Measurements from ENCODE around the gene ZSCAN5A.

The ZSCAN5A gene

DNA sequence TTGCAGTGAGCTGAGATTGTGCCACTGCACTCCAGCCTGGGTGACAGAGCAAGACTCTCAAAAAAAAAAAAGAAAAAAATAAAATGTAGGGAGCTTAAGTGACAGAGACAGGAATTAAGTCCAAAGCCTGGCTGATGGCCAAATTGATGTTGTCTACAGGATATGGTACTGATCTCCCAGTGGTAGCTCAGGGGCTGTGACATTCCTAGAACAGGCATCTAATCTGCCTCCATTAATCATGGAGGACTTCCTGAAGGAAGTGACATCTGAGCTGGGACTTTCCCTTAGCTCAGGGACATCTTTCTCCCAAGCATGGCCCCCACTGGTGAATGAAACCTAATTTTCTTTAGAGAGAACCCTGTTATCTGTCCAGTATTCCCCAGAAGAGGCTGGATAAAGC, 53.5 kb downstream of the ZSCAN5A start:
- ChIA-PET CTCF (interaction anchor here (0.6 to 1.9 kb wide), 5 partner anchors 8 to 194 kb away, joined by 3 to 16 read pairs (median 4); no protein-coding TSS in a partner anchor), POLR2A (interaction anchor here (0.6 kb wide), 1 partner anchor 45 kb away, joined by 3 read pairs; no protein-coding TSS in a partner anchor)

DNA sequence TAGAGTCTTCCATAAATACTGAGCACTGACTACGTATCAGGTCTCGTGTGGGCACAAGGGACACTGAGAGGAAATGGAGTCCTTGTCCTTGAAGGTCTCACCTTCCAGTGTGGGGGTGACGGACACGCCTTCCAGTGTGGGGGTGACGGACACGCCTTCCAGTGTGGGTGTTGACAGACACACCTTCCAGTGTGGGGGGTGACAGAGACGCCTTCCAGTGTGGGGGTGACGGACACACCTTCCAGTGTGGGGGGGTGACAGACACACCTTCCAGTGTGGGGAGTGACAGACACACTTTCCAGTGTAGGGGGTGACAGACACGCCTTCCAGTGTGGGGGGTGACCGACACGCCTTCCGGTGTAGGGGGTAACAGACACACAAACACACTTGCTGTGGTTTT, 56.4 kb downstream of the ZSCAN5A start:
- CTCF ChIA-PET, result interaction anchor here (0.6 kb wide), 1 partner anchor 491 kb away, joined by 3 read pairs; no protein-coding TSS in a partner anchor
- no peaks in the 10 kb centered on the region; a peak in 1 of 3 replicates for H3K36me3 ChIP-seq (ENCODE audit: control insufficient read depth in 2 of 2, insufficient read depth in 1 of 2, low read length in 2 of 2)
- TF ChIP-seq EGR2 (tag by site-specific recombination; IDR thresholded peaks at IDR 0.05; ENCODE audit: low read depth) (peak; percentile 46; the same call in 1 of the 2 replicates), ZNF610 (tag by site-specific recombination; IDR thresholded peaks at IDR 0.05; ENCODE audit: borderline replicate concordance) (no peak)
- POLR2A ChIA-PET, result no interaction called here
- no peaks in the 10 kb centered on the region for H3K4me1 ChIP-seq (ENCODE audit: control insufficient read depth, insufficient read depth, low read length)
- no peak overlapping the region for H3K4me3 ChIP-seq (ENCODE audit: low read depth, low read length)
- no peak overlapping the region for H3K27ac ChIP-seq (ENCODE audit: extremely low read depth, low read depth, low read length)
- no peaks in the 10 kb centered on the region for H3K9me3 ChIP-seq (ENCODE audit: control insufficient read depth, insufficient read depth, low read depth, low read length)

More for the DNA sequence above, 53.5 kb downstream of the ZSCAN5A start:
- no peaks in the 10 kb centered on the region; a peak in 1 of 3 replicates for H3K36me3 ChIP-seq (ENCODE audit: control insufficient read depth in 2 of 2, insufficient read depth in 1 of 2, low read length in 2 of 2)
- no peak overlapping the region for H3K27ac ChIP-seq (ENCODE audit: extremely low read depth, low read depth, low read length)
- no peaks in the 10 kb centered on the region for H3K4me1 ChIP-seq (ENCODE audit: control insufficient read depth, insufficient read depth, low read length)
- no peak for TF ChIP-seq ZNF843 (tag by site-specific recombination; IDR thresholded peaks at IDR 0.05)
- H3K9me3 ChIP-seq (ENCODE audit: control insufficient read depth, insufficient read depth, low read depth, low read length), result no peaks in the 10 kb centered on the region
- H3K4me3 ChIP-seq (ENCODE audit: low read depth, low read length), result no peak overlapping the region

DNA sequence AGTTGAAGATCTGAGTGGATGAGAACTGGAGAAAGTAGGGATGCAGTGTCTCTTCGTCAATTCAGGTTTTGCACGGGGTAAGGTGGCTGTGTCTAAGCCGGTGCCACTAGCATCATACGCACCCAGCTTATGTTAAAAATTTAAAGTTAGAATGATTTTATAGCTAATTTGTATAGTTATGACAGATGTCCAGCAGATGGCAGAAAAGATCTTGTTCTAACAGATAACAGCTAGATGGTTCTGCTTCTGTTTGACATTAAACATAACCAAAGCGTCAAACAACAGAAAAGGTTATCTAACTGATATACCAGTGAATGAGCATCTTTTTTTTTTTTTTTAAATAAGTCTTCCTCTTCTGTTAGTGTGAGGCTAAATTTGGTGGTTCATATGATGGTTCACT, 60.9 kb downstream of the ZSCAN5A start:
- ChIA-PET CTCF (interaction anchor here (0.6 to 6.1 kb wide), 48 partner anchors 7 to 845 kb away, joined by 3 to 118 read pairs (median 6); partner anchors contain the start of genes EDDM13 and ZSCAN5A), POLR2A (interaction anchor here (0.7 to 1.4 kb wide), 5 partner anchors 12 to 173 kb away, joined by 3 to 6 read pairs (median 5); no protein-coding TSS in a partner anchor)
- Histone ChIP-seq H3K4me3 (ENCODE audit: low read depth, low read length) (no peak overlapping the region), H3K27ac (ENCODE audit: extremely low read depth, low read depth, low read length) (no peak overlapping the region), H3K4me1 (ENCODE audit: control insufficient read depth, insufficient read depth, low read length) (no peaks in the 10 kb centered on the region), H3K36me3 (ENCODE audit: control insufficient read depth in 2 of 2, insufficient read depth in 1 of 2, low read length in 2 of 2) (no peaks in the 10 kb centered on the region), H3K9me3 (ENCODE audit: control insufficient read depth, insufficient read depth, low read depth, low read length) (no peaks in the 10 kb centered on the region)
- TF ChIP-seq ZNF654 (tag by site-specific recombination; IDR thresholded peaks at IDR 0.05; ENCODE audit: low read depth) (peak; percentile 41), ZNF341 (tag by site-specific recombination; IDR thresholded peaks at IDR 0.05; ENCODE audit: low read depth) (no peak)

DNA sequence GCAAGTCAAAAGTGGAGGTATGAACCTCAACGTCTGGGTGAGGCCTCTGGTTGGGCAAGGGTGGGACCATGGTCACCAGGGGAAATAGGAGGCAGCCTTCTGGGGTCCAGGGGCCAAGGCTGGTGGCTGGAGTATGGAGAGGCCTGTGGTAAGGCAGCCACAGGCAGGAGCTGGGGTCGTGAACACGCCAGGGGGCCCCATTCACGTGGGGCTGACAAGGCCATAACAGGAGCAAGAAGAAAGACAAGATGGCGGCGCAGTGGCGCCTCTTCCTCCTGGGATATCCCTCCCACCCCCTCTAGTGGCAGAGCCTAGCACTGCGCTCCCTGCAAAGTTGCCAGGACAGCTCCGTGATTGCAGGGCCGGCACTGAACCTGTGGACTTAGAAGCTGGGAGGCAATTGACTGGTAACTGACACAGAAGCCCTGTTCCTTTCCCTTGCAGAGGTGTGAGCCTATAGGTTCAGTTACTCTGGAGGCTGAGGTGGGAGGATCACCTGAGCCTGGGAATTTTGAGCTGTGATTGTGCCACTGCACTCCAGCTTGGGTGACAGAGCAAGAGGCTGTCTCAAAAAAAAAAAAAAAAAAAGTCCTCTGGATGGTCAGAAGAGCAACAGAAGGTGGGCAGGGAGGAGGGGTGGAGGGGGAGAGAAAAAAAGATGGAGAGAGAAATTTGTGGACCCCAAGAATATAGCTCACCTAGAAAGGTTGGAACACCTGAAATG, 61.8 kb downstream of the ZSCAN5A start:
- Histone ChIP-seq H3K36me3 (ENCODE audit: control insufficient read depth in 2 of 2, insufficient read depth in 1 of 2, low read length in 2 of 2) (no peaks in the 10 kb centered on the region), H3K4me1 (ENCODE audit: control insufficient read depth, insufficient read depth, low read length) (no peaks in the 10 kb centered on the region), H3K4me3 (ENCODE audit: low read depth, low read length) (no peak overlapping the region), H3K9me3 (ENCODE audit: control insufficient read depth, insufficient read depth, low read depth, low read length) (no peaks in the 10 kb centered on the region), H3K27ac (ENCODE audit: extremely low read depth, low read depth, low read length) (no peak overlapping the region)
- ChIA-PET POLR2A (interaction anchor here (1.0 to 1.4 kb wide), 4 partner anchors 57 to 174 kb away, joined by 3 to 6 read pairs (median 4); no protein-coding TSS in a partner anchor), CTCF (interaction anchor here (0.6 to 6.1 kb wide), 62 partner anchors 8 to 1372 kb away, joined by 3 to 118 read pairs (median 6); partner anchors contain the start of genes EDDM13 and ZSCAN5A)
- TF ChIP-seq ZNF707 (tag by site-specific recombination; IDR thresholded peaks at IDR 0.05), result no peak
- TF ChIP-seq, protein P1, sequence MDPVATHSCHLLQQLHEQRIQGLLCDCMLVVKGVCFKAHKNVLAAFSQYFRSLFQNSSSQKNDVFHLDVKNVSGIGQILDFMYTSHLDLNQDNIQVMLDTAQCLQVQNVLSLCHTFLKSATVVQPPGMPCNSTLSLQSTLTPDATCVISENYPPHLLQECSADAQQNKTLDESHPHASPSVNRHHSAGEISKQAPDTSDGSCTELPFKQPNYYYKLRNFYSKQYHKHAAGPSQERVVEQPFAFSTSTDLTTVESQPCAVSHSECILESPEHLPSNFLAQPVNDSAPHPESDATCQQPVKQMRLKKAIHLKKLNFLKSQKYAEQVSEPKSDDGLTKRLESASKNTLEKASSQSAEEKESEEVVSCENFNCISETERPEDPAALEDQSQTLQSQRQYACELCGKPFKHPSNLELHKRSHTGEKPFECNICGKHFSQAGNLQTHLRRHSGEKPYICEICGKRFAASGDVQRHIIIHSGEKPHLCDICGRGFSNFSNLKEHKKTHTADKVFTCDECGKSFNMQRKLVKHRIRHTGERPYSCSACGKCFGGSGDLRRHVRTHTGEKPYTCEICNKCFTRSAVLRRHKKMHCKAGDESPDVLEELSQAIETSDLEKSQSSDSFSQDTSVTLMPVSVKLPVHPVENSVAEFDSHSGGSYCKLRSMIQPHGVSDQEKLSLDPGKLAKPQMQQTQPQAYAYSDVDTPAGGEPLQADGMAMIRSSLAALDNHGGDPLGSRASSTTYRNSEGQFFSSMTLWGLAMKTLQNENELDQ (tag by site-specific recombination; IDR thresholded peaks at IDR 0.05; ENCODE audit: low read depth), result no peak
- no peak for TF ChIP-seq ZNF184 (tag by site-specific recombination; IDR thresholded peaks at IDR 0.05)
- TF ChIP-seq, protein P2, sequence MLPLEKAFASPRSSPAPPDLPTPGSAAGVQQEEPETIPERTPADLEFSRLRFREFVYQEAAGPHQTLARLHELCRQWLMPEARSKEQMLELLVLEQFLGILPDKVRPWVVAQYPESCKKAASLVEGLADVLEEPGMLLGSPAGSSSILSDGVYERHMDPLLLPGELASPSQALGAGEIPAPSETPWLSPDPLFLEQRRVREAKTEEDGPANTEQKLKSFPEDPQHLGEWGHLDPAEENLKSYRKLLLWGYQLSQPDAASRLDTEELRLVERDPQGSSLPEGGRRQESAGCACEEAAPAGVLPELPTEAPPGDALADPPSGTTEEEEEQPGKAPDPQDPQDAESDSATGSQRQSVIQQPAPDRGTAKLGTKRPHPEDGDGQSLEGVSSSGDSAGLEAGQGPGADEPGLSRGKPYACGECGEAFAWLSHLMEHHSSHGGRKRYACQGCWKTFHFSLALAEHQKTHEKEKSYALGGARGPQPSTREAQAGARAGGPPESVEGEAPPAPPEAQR (tag by site-specific recombination; IDR thresholded peaks at IDR 0.05), result no peak
- TF ChIP-seq, protein P3, sequence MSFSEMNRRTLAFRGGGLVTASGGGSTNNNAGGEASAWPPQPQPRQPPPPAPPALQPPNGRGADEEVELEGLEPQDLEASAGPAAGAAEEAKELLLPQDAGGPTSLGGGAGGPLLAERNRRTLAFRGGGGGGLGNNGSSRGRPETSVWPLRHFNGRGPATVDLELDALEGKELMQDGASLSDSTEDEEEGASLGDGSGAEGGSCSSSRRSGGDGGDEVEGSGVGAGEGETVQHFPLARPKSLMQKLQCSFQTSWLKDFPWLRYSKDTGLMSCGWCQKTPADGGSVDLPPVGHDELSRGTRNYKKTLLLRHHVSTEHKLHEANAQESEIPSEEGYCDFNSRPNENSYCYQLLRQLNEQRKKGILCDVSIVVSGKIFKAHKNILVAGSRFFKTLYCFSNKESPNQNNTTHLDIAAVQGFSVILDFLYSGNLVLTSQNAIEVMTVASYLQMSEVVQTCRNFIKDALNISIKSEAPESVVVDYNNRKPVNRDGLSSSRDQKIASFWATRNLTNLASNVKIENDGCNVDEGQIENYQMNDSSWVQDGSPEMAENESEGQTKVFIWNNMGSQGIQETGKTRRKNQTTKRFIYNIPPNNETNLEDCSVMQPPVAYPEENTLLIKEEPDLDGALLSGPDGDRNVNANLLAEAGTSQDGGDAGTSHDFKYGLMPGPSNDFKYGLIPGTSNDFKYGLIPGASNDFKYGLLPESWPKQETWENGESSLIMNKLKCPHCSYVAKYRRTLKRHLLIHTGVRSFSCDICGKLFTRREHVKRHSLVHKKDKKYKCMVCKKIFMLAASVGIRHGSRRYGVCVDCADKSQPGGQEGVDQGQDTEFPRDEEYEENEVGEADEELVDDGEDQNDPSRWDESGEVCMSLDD (tag by site-specific recombination; IDR thresholded peaks at IDR 0.05), result no peak
- TF ChIP-seq, protein P4, sequence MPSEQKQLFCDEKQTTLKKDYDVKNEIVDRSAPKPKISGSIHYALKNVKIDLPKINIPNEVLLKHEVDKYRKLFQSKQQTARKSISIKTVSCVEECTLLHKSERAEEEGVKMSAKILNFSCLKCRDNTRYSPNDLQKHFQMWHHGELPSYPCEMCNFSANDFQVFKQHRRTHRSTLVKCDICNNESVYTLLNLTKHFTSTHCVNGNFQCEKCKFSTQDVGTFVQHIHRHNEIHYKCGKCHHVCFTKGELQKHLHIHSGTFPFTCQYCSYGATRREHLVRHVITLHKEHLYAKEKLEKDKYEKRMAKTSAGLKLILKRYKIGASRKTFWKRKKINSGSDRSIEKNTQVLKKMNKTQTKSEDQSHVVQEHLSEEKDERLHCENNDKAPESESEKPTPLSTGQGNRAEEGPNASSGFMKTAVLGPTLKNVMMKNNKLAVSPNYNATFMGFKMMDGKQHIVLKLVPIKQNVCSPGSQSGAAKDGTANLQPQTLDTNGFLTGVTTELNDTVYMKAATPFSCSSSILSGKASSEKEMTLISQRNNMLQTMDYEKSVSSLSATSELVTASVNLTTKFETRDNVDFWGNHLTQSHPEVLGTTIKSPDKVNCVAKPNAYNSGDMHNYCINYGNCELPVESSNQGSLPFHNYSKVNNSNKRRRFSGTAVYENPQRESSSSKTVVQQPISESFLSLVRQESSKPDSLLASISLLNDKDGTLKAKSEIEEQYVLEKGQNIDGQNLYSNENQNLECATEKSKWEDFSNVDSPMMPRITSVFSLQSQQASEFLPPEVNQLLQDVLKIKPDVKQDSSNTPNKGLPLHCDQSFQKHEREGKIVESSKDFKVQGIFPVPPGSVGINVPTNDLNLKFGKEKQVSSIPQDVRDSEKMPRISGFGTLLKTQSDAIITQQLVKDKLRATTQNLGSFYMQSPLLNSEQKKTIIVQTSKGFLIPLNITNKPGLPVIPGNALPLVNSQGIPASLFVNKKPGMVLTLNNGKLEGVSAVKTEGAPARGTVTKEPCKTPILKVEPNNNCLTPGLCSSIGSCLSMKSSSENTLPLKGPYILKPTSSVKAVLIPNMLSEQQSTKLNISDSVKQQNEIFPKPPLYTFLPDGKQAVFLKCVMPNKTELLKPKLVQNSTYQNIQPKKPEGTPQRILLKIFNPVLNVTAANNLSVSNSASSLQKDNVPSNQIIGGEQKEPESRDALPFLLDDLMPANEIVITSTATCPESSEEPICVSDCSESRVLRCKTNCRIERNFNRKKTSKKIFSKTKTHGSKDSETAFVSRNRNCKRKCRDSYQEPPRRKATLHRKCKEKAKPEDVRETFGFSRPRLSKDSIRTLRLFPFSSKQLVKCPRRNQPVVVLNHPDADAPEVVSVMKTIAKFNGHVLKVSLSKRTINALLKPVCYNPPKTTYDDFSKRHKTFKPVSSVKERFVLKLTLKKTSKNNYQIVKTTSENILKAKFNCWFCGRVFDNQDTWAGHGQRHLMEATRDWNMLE (tag by site-specific recombination; conservative IDR thresholded peaks at IDR 0.05; ENCODE audit: low read depth), result peak; percentile 41; the same call in 1 of the 2 replicates
- TF ChIP-seq ZNF76 (tag by site-specific recombination; IDR thresholded peaks at IDR 0.05; ENCODE audit: borderline replicate concordance, low read depth), result no peak
